Fibroblast of lung (primary cell): ENCODE results near the gene EFHC1. TPM values are rescaled to one million over a fixed set of nuclear protein-coding genes. Genes with fewer than 3 reads are reported as not detected.
A peak's percentile ranks its signal among the peaks of the same experiment; 100 is the strongest.

Source experiments
- DNase-seq, 2 donors: peaks; one replicate each; pipeline versions ENCODE4 v3.0.0 to v3.0.0-alpha.2; 2010; ENCODE audit warnings: low read depth in 2 of 2
- H2AFZ ChIP-seq: 2 replicates; pipeline ENCODE4 v1.5.1; 2012; ENCODE audit warnings: low read length, control low read depth, inconsistent platforms
- H3K27ac ChIP-seq: 2 replicates; pipeline ENCODE4 v1.5.1; 2011; ENCODE audit warnings: low read length, control low read depth; ENCODE audit not compliant: insufficient read depth
- H3K27me3 ChIP-seq: 2 replicates; pipeline ENCODE4 v1.5.1; 2011; ENCODE audit warnings: mild to moderate bottlenecking, low read length; ENCODE audit not compliant: control insufficient read depth, insufficient read depth
- H3K36me3 ChIP-seq: 2 replicates; pipeline ENCODE4 v1.5.1; 2011; ENCODE audit warnings: low read length; ENCODE audit not compliant: control insufficient read depth, insufficient read depth
- H3K4me1 ChIP-seq: 2 replicates; pipeline ENCODE4 v1.5.1; 2011; ENCODE audit warnings: low read length; ENCODE audit not compliant: control insufficient read depth, insufficient read depth; ENCODE audit errors: extremely low read depth
- H3K4me2 ChIP-seq: 2 replicates; pipeline ENCODE4 v1.5.1; 2011; ENCODE audit warnings: low read length, control low read depth; ENCODE audit not compliant: insufficient read depth; ENCODE audit errors: extremely low read depth
- H3K4me3 ChIP-seq, 4 experiments: fragments of 200-600 bp in 1 of 4; sonication (generic) in 1 of 4; replicated peaks in 1 of 4; 2 replicates each; pipeline ENCODE4 v1.5.1; 2011 to 2016; ENCODE audit warnings: low read length in 4 of 4, low read depth in 3 of 4, mild to moderate bottlenecking in 3 of 4, control low read depth in 2 of 4, inconsistent platforms in 1 of 4, mixed read lengths in 1 of 4; ENCODE audit not compliant: insufficient read depth in 1 of 4; ENCODE audit errors: control extremely low read depth in 1 of 4
- H3K79me2 ChIP-seq: 2 replicates; pipeline ENCODE4 v1.5.1; 2012; ENCODE audit warnings: mild to moderate bottlenecking, low read length, inconsistent platforms; ENCODE audit not compliant: control insufficient read depth, insufficient read depth
- H3K9ac ChIP-seq: 2 replicates; pipeline ENCODE4 v1.5.1; 2011; ENCODE audit warnings: mild to moderate bottlenecking, low read length, control low read depth; ENCODE audit not compliant: insufficient read depth
- H3K9me3 ChIP-seq: 2 replicates; pipeline ENCODE4 v1.5.1; 2012; ENCODE audit warnings: low read depth, low read length; ENCODE audit not compliant: control insufficient read depth, insufficient read depth
- H4K20me1 ChIP-seq: 2 replicates; pipeline ENCODE4 v1.5.1; 2011; ENCODE audit warnings: low read length; ENCODE audit not compliant: control insufficient read depth, insufficient read depth; ENCODE audit errors: extremely low read depth
- EZH2 ChIP-seq: IDR thresholded peaks from 2 replicates; pipeline ENCODE4 v1.5.1; 2012; ENCODE audit warnings: low read length, control low read depth, mild to moderate bottlenecking; ENCODE audit errors: missing control alignments
- polyA plus RNA-seq, 2 donors: library from polyadenylated mRNA; depleted of rRNA in 1 of 2; stranded (reverse) in 1 of 2; unstranded in 1 of 2; fragments of >200 nt; gene quantifications; 2 replicates each; pipeline ENCODE4 v1.2.1, GENCODE V29; 2011 to 2012; ENCODE audit warnings: missing spikeins in 1 of 2
- total RNA-seq: library from RNA; depleted of rRNA; stranded (reverse); fragments of >200 nt; gene quantifications from 2 replicates; pipeline ENCODE4 v1.2.1, GENCODE V29; 2014
- TF ChIP-seq, protein P1 (sequence below), 2 donors: IDR thresholded peaks in 1 of 2; conservative IDR thresholded peaks in 1 of 2; 1 replicate in 1 of 2; 2 replicates in 1 of 2; pipeline ENCODE4 v1.5.1; 2011 to 2012; ENCODE audit warnings: low read length in 2 of 2, control low read depth in 1 of 2, inconsistent platforms in 1 of 2, low read depth in 1 of 2, mild to moderate bottlenecking in 1 of 2

Gene EFHC1
- total and polyA plus RNA-seq, 2 donors (not counting 1 experiment from before 2014, with no cell fraction given): 29.4 to 32.9 TPM

- no peak overlapping the region for H3K9ac ChIP-seq
- peak; percentile 58 to 64 for DNase-seq
- H3K4me3 ChIP-seq: no peak overlapping the region
- TF ChIP-seq, protein P1, sequence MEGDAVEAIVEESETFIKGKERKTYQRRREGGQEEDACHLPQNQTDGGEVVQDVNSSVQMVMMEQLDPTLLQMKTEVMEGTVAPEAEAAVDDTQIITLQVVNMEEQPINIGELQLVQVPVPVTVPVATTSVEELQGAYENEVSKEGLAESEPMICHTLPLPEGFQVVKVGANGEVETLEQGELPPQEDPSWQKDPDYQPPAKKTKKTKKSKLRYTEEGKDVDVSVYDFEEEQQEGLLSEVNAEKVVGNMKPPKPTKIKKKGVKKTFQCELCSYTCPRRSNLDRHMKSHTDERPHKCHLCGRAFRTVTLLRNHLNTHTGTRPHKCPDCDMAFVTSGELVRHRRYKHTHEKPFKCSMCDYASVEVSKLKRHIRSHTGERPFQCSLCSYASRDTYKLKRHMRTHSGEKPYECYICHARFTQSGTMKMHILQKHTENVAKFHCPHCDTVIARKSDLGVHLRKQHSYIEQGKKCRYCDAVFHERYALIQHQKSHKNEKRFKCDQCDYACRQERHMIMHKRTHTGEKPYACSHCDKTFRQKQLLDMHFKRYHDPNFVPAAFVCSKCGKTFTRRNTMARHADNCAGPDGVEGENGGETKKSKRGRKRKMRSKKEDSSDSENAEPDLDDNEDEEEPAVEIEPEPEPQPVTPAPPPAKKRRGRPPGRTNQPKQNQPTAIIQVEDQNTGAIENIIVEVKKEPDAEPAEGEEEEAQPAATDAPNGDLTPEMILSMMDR (conservative IDR thresholded peaks at IDR 0.05 in 1 of 2, IDR thresholded peaks at IDR 0.05 in 1 of 2; ENCODE audit: low read depth in 1 of 2, low read length in 2 of 2): no peak
- TF ChIP-seq EZH2: no peak
- no peaks in the 10 kb centered on the region for H3K9me3 ChIP-seq
- peaks cover 18% of the 10 kb centered on the region for H3K36me3 ChIP-seq
- H3K79me2 ChIP-seq: no peaks in the 10 kb centered on the region
- no peaks in the 10 kb centered on the region for H3K27me3 ChIP-seq
- H4K20me1 ChIP-seq: no peaks in the 10 kb centered on the region
- peak overlapping the region; percentile 21 for H3K27ac ChIP-seq
- H2AFZ ChIP-seq: no peak overlapping the region
- no peak overlapping the region for H3K4me2 ChIP-seq
- peaks cover 18% of the 10 kb centered on the region for H3K4me1 ChIP-seq
Measured at GRCh38 chr6:52497652-52498408, 77.7 kb downstream of the EFHC1 start.

DNA sequence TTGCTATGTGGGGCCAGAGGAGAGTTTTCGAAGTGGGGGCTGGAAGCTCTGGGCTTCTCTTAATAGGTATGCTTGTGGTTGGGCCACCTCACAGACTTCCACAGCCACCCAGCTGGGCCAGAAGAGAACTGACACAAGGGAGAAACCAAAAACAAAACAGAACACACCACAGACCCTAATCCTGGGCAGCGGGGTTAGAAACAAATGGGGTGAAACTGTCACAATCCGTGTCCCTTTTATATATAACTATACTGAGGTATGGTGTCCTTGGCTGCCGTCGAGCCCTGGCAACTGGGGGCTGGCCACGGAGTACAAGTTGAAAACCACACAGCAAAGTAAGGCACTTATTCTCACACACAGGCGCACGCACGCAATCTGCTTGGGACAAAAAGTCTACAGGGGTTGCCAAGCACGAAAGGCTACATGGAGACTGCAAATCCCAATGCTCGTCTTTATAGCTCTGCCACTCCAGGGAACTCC is 78.4 kb downstream of the EFHC1 start:
- Histone ChIP-seq H3K4me2 (no peak overlapping the region), H3K9me3 (no peaks in the 10 kb centered on the region), H4K20me1 (no peaks in the 10 kb centered on the region), H2AFZ (no peak overlapping the region), H3K4me3 (no peak overlapping the region), H3K27me3 (no peaks in the 10 kb centered on the region), H3K36me3 (peaks cover 21% of the 10 kb centered on the region), H3K9ac (no peak overlapping the region), H3K27ac (peak overlapping the region; percentile 21), H3K4me1 (peaks cover 19% of the 10 kb centered on the region), H3K79me2 (no peaks in the 10 kb centered on the region)
- DNase-seq: no peak
- TF ChIP-seq, protein P1 (conservative IDR thresholded peaks at IDR 0.05 in 1 of 2, IDR thresholded peaks at IDR 0.05 in 1 of 2; ENCODE audit: low read depth in 1 of 2, low read length in 2 of 2): no peak
- no peak for TF ChIP-seq EZH2

- peak overlapping the region; percentile 21 for H3K27ac ChIP-seq
- peaks cover 23% of the 10 kb centered on the region for H3K4me1 ChIP-seq
- H3K9ac ChIP-seq: no peak overlapping the region
- H3K79me2 ChIP-seq: no peaks in the 10 kb centered on the region
- peak; percentile 39 to 80 for DNase-seq
- H2AFZ ChIP-seq: no peak overlapping the region
- no peak overlapping the region for H3K4me2 ChIP-seq
- peaks cover 26% of the 10 kb centered on the region for H3K36me3 ChIP-seq
- no peaks in the 10 kb centered on the region for H3K9me3 ChIP-seq
- TF ChIP-seq, protein P1 (conservative IDR thresholded peaks at IDR 0.05 in 1 of 2, IDR thresholded peaks at IDR 0.05 in 1 of 2; ENCODE audit: low read depth in 1 of 2, low read length in 2 of 2): no peak
- TF ChIP-seq EZH2: no peak
- H4K20me1 ChIP-seq: no peaks in the 10 kb centered on the region
- no peaks in the 10 kb centered on the region for H3K27me3 ChIP-seq
- no peak overlapping the region for H3K4me3 ChIP-seq
Measured at GRCh38 chr6:52499026-52499425, 78.9 kb downstream of the EFHC1 start.
